GM21529 (cell line): ENCODE data around the gene TCFL5.

Source experiments
- ATAC-seq: cut with Tn5 transposase; IDR thresholded peaks from one replicate; pipeline ENCODE4 v1.9.1; 2021; ENCODE audit not compliant: unreplicated experiment

Gene TCFL5

GRCh38 chr20:62896526-62896925 lies 34.9 kb upstream of the TCFL5 start:
- no peak for ATAC-seq

DNA sequence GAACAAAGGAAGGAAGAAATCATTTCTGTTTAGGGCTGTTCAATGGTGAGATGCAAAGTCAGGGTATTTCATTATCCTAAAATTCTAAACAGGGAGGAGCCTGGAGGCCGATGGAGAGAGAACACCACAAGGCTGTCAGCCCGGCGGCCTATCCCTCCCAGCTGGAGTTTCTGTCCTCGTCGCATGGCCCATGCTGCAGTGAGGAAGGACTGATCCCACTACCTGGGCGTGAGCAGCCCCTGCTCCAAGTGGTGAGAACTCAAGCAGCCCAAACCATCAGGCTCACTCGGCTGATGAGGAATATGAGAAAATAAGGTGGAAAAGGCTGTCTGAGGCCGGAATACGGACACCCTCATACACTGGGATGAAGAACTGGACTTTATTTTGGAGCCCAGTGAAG lies 33.9 kb upstream of the TCFL5 start:
- ATAC-seq = no peak

- ATAC-seq = no peak
Observed at GRCh38 chr20:62894261-62894660, 32.6 kb upstream of the TCFL5 start.

GRCh38 chr20:62893700-62894099 lies 32.1 kb upstream of the TCFL5 start:
- ATAC-seq = no peak

GRCh38 chr20:62892348-62893304 lies 31.0 kb upstream of the TCFL5 start:
- no peak for ATAC-seq

- ATAC-seq = no peak
Observed at GRCh38 chr20:62891111-62891510, 29.5 kb upstream of the TCFL5 start.

DNA sequence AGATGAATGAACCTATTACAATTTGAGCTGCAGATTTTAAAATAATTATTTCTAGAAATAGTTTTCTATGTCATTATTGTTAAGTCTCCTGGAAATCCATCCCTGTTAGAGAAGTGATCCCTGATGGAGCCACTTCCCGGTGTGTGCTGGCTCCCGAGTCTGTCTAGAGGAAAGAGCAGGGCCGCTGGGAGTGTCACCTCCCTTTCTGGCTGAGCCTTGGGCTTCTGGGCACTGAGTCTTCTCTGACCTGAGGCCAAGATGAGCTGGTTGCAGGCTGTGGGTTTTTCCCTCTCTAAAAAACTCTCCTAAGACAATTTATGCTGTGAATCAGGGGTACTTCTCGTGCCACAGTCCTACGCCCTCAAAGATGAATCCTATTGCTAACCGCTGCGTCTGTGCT lies 28.8 kb upstream of the TCFL5 start:
- ATAC-seq = no peak

DNA sequence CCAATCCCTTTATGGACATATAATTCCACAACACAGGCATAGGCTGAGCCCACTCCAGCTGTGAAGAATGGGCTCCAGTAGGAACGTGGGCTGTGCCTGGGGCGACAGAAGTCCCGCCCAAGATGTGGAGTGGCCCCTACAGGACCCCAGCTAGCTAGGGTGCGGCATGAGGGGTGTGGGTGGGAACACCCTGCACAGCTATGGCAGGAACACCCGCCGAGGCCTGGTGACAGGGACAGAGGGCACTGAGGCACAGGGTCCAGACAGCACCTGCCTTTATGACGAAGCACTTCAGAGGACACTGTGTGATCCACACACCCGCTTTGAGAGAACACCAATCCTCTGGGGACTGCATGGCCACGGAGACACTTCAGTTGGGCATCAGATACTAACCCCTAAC lies 28.2 kb upstream of the TCFL5 start:
- ATAC-seq = no peak

DNA sequence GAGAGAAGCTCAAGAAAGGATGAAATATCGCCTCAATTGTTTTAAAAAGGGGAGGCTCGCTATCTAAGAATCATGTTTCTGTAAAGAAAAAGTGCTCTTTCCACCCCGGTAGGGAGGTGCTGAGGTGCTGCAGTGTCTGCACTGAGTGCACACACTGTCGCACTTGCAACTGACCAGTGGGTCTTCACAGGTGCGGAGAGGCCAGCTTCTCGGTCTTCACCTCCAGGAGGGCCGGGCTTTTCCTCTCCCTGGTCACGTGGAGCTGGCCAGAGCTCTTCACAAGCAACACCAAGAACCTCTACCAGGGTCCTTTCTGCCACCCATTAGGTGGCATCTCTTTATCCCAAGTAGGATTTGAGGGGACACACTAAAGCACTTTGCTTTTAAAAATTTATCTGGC lies 27.8 kb upstream of the TCFL5 start:
- ATAC-seq = no peak

- no peak for ATAC-seq
Observed at GRCh38 chr20:62888910-62889309, 27.3 kb upstream of the TCFL5 start.

DNA sequence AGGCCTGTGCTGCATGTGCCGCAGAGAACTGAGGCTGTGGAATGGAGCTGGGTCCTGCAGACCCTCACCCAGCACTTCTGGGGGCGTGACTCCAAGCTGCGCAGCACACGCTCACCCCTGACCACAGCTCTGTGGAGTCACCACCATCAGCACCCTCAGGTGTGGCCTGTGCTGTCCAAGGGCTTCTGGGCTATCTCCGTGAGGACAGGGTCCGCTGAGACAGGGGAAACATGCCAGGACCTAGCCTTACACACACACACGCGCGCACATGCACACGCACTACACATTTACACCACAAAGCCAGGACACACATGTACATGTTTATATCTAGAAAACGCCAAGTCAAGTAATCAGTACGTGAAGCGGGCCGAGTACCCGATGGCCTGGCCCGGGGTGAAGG lies 26.8 kb upstream of the TCFL5 start:
- no peak for ATAC-seq

GRCh38 chr20:62887860-62888239 lies 26.2 kb upstream of the TCFL5 start:
- ATAC-seq = no peak

DNA sequence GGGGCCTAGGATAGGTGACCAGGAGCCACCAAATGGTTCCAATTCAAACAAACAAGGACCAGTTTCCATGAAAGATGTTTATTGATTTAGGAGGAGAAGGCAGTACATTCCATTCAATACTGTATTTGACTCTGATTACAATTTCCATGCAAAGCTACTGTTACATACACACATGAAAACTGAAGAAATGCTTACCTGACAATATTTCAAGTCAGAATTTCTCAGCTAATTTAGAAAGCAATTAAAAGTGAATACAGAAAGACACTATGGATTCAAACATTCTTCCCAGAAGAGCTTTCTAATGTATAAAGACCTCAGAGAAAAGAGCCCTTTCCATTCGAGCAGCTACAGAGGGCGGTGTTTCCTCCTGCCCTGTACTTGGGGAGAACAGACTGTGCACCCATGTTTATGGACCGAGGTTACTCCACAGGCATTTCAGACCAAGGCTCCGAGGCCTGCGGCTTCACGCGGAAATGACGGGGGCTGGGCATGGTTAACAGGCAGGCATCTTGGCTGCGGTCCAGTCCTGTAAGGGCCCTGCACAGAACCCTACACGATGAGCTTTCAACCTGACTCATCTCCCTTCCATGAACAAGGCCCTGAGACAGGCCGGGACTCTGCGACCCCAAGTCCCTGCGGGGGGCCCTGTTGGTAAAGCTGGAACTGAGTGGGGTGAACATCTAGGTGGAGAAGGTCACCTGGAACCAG lies 25.7 kb upstream of the TCFL5 start:
- ATAC-seq = no peak

DNA sequence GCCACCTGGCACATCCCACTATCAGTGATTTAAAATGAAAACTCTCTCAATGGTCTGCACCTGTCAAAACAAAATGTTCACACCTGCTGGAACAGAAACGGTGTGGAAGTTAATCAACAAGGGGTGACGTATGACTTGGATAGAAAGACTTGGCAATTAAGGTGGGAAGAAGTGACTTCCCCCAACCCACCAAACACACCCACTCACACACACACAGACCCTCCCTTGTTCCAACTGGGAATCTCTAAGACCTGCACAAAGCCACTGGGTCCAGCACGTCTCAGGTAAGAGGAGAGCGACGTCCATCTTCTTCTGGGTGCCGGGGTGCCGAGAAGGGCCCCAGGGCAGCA lies 25.1 kb upstream of the TCFL5 start:
- no peak for ATAC-seq

DNA sequence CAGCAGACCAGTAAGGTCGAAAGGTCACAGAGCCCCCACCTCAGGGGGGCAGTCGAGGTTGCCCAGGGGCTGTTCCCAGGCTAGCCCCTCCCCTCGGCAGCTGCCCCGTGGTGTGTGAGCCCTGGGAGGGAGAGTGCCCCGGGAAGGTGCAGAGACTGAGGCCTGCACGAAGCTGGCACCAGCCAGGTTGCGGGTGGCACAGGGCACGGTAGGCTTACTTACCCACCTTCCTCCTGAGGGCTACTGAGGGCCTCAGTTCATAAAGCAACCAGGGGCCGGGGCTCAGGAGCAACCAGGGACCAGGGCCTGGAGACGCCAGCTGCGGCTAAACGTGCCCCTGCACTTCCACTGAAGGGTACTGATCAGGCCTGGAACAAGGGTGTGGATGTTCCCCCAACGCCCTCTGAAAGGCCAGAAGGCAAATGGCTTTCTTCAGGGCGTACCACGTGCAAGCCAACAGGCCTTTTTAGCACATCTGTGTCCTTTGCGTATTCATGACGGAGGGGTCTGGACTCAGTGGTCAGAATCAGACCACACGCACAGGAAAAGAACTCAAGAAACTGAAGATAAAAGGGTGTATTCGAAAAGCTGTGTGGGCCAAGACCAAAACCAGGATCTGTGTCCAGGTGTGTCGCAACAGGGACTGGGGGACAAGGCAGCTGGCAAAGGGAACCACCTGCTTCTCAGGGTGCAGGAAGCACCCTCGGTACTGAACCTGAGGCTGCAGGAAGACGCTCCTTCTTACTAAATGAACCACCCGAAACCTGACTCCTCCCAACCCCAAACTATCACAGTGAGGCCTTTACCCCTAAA lies 24.5 kb upstream of the TCFL5 start:
- no peak for ATAC-seq

DNA sequence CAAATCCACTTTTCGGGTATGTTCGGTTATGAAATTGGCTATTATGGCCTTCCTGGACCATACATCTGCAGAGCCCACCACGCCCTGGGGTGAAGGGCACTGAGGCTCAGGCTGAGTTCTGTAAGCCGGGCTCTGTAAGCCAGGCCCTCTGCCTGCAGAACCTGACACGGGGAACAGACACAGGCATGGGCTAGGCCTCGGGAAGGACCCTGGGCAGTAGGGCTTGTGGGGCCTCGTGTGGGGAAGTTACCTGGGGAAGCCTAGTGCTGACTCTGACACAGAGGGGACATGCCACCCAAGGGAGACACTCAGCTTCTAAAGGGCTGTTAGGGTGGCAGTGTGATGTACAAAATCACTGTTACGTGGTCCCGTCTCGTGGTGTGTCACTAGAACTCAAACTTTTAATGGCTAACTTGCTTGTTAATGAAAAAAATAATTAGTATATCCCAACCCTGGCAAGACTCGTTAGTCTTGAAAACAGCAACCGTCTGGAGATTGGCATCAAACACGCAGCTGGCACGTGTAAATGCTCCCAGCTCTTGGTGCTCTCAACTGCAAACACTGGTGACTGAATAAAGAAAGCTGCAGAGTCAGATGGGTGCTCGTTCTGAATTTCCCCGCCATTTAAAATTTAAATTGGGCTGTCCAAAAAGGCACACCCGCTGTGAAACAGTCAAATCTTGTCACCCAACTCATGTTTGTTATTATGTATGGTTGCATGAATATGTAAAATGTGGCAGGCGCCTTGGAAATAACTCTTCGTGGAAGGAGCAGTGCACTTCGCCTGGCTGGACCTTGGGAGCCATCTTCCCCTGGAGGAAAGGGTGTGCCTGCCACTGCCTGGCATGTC lies 23.6 kb upstream of the TCFL5 start:
- ATAC-seq = no peak

DNA sequence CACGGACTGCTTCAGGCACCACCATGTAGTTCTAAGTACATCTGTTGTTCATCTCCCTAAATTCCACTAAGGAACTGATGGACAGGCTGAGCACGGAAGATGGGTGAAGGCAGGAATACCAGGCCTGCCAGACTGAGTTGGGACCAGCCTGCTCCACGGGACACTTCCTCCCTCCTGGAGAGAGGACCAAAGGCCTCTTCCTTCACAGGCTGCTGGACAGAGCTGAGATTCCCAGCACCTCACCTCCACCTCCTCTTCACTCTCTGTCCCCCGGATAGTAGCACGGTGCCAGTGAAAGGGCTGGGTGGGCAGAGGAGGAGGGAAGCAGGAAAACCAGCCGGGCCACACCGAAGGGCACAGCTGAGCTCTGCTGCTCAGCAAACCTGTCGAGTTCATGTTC lies 22.9 kb upstream of the TCFL5 start:
- ATAC-seq = no peak

DNA sequence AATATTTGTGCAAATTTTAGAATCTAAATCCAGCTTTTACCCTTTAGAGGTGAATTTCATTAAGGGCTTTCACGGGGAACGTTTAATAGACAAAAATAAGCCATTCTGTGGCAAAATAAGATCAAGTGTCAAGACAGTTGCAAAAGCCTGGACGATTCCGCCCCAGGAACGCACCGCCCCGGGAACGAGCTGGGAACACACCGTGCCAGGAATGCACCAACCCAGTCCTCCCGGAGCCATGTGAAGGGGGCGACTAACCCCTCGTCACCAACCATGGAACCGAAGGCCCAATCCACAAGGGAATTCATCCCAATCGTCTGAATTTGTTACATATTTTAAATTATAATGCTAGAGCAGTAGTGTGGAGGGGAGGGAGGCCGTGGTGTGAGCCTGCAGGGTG lies 20.8 kb upstream of the TCFL5 start:
- no peak for ATAC-seq

- ATAC-seq = no peak
Observed at GRCh38 chr20:62881662-62882395, 20.2 kb upstream of the TCFL5 start.
